HS-5 (cell line): ENCODE data around the gene TCEANC2.

Source experiments
- DNase-seq: peaks from one replicate; pipeline ENCODE4 v3.0.0-alpha.2; 2012; ENCODE audit warnings: low read depth

Gene TCEANC2

GRCh38 chr1:54114001-54114400 lies 60.6 kb downstream of the TCEANC2 start:
- no peak for DNase-seq

- no peak for DNase-seq
These were observed 61.5 kb downstream of the TCEANC2 start for GRCh38 chr1:54114955-54115354.

GRCh38 chr1:54115520-54115919 lies 62.1 kb downstream of the TCEANC2 start:
- DNase-seq: no peak

- DNase-seq: no peak
These were observed 64.6 kb downstream of the TCEANC2 start for GRCh38 chr1:54117815-54118563.

- DNase-seq: peak; percentile 36
These were observed 65.3 kb downstream of the TCEANC2 start for GRCh38 chr1:54118704-54119103.

- DNase-seq: no peak
These were observed 66.8 kb downstream of the TCEANC2 start for GRCh38 chr1:54120018-54120697.

GRCh38 chr1:54120698-54121481 lies 67.5 kb downstream of the TCEANC2 start:
- DNase-seq: no peak

GRCh38 chr1:54121482-54122134 lies 68.2 kb downstream of the TCEANC2 start:
- DNase-seq: no peak

- DNase-seq: no peak
These were observed 68.8 kb downstream of the TCEANC2 start for GRCh38 chr1:54122135-54122751.

GRCh38 chr1:54122992-54123391 lies 69.6 kb downstream of the TCEANC2 start:
- DNase-seq: no peak

- DNase-seq: no peak
These were observed 71.1 kb downstream of the TCEANC2 start for GRCh38 chr1:54124472-54124871.

GRCh38 chr1:54124906-54125305 lies 71.5 kb downstream of the TCEANC2 start:
- no peak for DNase-seq

GRCh38 chr1:54125386-54126070 lies 72.1 kb downstream of the TCEANC2 start:
- DNase-seq: no peak

- DNase-seq: no peak
These were observed 72.9 kb downstream of the TCEANC2 start for GRCh38 chr1:54126271-54126815.

- no peak for DNase-seq
These were observed 74.3 kb downstream of the TCEANC2 start for GRCh38 chr1:54127594-54128300.

GRCh38 chr1:54129858-54130257 lies 76.5 kb downstream of the TCEANC2 start:
- DNase-seq: no peak

- no peak for DNase-seq
These were observed 78.0 kb downstream of the TCEANC2 start for GRCh38 chr1:54131419-54131818.

GRCh38 chr1:54132495-54132894 lies 79.1 kb downstream of the TCEANC2 start:
- DNase-seq: no peak

- no peak for DNase-seq
These were observed 80.9 kb downstream of the TCEANC2 start for GRCh38 chr1:54134295-54134694.

- no peak for DNase-seq
These were observed 82.2 kb downstream of the TCEANC2 start for GRCh38 chr1:54135436-54136120.
